GM19043 (cell line): ENCODE data around the gene BPTF.
"Not testable (repeated sequence)": the region's sequence is repeated elsewhere in the genome, so short reads cannot be mapped to it uniquely, and the experiment has no call there.

ENCODE experiments used
- ATAC-seq: cut with Tn5 transposase; IDR thresholded peaks from one replicate; pipeline ENCODE4 v1.9.1; 2021; ENCODE audit warnings: low read depth; ENCODE audit not compliant: unreplicated experiment

Gene BPTF

DNA sequence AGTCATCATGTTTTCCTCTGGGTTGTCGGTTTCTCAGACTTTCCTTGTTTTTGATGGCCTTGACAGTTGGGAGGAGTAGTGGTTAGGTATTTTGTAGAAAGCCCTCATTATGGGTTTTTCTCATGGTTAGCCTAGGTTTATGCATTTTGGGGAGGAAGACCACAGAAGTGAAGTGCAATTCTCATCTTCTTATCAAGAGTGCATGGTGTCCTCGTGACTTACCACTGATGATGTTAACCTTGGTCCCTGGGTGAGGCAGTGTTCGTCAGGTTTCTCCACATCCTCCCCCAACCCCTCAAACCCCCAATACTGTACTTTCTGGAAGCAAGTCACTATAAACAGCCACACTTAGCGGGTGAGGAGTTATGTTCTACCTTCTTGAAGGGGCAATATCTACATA lies 42.3 kb downstream of the BPTF start:
- no peak for ATAC-seq

DNA sequence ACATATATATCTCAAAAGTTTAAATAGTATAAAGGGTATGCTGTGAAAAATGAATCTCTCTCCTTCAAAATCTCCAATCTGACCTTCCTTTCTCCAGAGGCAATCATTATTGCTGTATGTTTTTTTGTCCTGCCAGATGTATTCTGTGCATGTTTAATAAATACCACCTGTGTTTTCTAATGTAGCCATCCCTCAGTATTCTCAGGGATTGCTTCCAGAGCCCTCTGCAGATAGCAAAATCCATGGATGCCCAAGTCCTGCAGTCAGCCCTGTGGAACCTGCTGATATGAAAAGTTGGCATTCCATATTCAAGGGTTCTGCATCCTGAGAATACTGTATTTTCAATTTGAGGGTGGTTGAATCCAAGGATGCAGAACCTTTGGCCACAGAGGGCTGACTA lies 42.9 kb downstream of the BPTF start:
- no peak for ATAC-seq

DNA sequence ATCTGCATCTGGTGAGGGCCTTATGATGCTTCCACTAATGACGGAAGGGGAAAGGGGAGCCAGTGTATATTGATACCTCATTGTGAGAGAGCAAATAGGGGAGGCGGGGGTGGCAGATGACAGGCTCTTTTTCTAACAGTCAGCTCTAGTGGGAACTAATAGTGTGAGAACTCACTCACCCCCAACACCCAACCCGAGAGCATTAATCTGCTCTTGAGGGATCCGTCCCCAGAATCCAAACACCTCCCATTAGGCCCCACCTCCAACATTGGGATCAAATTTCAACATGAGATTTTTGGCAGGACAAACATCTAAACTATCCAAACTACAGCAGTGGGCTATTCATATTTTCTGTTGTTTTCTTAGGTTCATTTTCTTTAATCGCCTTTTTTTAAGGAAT lies 54.4 kb downstream of the BPTF start:
- ATAC-seq: no peak

DNA sequence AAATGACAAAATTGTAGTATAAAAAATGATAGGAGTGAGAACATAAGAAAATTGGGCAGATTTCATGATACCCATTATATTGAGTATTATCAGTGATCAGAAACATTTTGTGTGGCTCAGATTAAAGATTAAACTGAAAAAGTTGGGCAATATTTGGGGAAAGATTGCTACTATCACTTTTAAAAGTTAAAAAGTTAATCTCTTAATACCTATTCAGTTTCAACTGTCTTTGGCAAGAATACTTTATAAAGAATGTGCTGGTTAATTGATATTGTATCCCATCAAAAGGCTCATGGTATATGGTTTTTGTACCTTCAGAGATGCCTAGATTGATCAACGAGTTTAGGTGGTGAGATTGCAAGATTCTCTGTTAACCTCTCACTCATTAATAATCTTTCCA lies 55.8 kb downstream of the BPTF start:
- ATAC-seq: no peak

DNA sequence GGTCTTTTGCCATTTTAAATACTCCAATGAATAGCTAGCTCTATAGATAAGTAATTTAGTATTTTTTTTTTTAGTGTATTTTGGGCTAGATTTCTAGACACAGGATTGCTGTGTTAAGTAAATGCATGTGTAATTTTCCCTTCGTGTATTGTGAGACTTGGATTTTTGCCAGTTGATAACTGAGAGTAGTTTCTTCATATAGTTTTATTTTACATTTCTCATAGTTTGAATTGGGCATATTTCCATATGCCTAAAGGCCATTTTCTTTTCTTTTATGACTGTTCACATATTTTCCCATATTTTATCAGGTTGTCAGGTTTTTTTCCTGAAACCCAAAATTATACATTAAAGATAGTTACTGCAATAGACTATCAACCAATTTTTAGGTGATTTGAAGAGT lies 59.4 kb downstream of the BPTF start:
- ATAC-seq: no peak

DNA sequence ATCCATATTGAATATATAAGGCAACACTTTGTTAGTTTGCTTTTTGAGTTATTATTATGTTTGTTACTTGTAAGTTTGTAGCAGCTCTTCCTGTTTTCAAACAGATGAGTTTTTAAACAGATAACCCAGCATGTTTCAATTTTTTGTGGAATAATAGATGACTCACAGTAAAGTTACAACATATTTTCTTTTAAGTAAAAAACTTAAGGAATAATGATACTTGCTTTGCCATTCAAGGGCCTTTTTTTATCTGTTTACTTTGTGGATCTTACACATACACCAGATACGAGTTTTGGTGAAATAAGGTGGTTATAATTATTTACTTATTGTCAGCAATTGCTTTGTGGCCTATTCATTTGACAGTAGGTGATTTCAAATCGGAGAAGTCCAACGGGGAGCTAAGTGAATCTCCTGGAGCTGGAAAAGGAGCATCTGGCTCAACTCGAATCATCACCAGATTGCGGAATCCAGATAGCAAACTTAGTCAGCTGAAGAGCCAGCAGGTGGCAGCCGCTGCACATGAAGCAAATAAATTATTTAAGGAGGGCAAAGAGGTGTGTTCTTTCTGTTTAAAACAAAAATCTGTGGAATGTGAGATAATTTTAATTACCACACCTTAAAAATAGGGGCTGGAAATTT lies 66.3 kb downstream of the BPTF start:
- ATAC-seq: no peak

DNA sequence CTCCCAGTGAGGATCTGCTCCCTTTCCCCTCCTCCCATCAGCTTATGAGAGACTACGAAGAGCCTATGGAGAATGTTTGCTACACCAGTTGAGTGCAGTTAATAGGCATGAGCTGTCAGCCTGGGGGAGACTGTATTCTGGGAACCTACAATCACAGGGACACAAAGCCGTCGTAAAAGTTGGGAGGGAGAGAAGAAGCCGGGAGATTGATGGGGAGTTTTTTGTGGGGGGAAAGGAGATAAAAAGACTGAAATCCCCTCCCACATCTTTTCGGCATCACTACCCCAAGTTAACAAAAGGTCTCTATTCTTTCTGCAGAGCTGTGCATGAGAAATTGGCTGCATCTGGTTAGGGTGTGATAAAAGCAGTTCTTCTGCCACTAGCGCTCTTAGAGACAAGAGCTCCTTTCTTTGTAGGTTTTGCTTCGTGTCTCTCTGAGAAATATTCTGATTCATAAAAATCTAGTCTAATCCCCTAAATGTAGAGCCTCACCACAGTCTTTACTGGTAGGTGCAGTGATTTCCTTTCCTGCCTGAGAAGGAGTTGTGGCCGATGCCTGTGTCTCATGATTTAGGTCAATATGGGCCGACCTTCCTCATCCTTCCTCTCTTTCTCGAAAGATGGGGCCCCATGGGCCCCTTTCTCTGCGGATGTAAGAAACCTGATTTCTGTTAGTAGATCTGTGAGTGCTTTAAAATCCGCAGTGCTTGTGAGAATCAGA lies 77.4 kb downstream of the BPTF start:
- ATAC-seq: no peak

DNA sequence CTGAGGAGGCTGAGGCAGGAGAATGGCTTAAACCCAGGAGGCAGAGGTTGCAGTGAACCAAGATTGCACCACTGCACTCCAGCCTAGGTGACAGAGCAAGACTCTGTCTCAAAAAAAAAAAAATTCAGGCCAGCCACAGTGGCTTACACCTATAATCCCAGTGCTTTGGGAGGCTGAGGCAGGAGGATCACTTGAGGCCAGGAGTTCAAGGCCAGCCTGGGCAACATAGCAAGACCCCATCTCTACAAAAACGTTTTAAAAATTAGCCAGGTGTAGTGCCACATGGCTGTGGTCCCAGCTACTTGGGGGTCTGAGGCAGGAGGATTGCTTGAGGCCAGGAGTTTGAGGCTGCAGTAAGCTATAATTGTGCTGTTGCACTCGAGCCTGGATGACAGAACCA lies 80.0 kb downstream of the BPTF start:
- ATAC-seq: not testable (repeated sequence)

DNA sequence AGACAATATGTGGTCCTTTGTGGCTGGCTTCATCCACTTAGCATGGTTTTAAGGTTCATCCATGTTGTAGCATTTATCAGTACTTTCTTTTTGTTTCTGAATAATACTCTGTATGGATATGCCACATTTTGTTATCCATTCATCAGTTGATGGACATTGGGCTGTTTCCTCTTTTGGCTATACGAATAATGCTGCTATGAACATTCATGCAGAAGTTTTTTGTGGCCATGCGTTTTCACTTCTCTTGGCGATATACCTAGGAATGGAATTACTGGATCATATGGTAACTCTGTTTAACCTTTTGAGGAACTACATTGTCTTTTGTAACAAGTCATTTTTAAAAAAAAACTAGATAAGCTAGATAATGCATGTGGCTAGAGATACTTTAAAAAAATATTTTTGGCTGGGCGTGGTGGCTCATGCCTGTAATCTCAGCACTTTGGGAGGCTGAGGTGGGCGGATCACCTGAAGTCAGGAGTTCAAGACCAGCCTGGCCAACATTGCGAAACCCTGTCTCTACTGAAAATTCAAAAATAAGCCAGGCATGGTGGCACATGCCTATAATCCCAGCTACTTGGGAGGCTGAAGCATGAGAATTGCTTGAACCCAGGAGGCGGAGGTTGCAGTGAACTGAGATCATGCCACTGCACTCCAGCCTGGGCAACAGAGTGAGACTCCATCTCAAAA lies 85.0 kb downstream of the BPTF start:
- not testable (repeated sequence) for ATAC-seq

DNA sequence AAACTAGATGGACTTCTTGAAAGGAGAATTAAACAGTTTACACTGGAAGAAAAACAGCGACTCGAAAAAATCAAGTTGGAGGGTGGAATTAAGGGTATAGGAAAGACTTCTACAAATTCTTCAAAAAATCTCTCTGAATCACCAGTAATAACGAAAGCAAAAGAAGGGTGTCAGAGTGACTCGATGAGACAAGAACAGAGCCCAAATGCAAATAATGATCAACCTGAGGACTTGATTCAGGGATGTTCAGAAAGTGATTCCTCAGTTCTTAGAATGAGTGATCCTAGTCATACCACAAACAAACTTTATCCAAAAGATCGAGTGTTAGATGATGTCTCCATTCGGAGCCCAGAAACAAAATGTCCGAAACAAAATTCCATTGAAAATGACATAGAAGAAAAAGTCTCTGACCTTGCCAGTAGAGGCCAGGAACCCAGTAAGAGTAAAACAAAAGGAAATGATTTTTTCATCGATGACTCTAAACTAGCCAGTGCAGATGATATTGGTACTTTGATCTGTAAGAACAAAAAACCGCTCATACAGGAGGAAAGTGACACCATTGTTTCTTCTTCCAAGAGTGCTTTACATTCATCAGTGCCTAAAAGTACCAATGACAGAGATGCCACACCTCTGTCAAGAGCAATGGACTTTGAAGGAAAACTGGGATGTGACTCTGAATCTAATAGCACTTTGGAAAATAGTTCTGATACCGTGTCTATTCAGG lies 85.9 kb downstream of the BPTF start:
- no peak for ATAC-seq

DNA sequence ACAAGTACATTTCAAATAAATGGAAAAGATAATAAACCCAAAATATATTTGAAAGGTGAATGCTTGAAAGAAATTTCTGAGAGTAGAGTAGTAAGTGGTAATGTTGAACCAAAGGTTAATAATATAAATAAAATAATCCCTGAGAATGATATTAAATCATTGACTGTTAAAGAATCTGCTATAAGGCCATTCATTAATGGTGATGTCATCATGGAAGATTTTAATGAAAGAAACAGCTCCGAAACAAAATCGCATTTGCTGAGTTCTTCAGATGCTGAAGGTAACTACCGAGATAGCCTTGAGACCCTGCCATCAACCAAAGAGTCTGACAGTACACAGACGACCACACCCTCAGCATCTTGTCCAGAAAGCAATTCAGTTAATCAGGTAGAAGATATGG lies 86.8 kb downstream of the BPTF start:
- no peak for ATAC-seq

DNA sequence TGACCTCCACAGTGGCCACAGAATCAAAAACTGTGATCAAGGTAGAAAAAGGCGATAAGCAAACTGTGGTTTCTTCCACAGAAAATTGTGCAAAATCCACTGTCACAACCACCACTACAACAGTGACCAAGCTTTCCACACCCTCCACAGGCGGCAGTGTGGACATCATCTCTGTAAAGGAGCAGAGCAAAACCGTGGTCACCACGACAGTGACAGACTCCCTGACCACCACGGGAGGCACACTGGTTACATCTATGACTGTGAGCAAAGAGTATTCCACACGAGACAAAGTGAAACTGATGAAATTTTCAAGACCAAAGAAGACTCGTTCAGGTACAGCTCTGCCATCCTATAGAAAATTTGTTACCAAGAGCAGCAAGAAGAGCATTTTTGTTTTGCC lies 87.4 kb downstream of the BPTF start:
- ATAC-seq: no peak

DNA sequence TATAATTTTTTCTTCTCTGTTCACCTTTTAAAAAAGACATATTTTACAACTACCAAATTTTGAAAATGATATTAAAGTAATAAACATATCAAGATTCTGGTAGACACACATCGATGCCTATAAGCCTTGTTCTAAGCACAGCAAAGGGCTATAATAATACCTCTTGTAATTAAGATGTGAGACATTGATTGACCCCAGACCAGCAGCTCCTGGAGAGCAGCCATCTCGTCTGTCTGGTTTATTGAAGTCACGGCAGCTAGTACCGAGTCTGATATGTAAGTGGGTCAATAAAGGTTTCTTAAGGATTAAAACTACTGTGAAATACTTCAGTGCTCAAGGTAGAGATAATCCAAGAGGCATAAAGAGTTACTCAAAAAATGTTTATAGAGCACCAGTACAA lies 94.9 kb downstream of the BPTF start:
- no peak for ATAC-seq

DNA sequence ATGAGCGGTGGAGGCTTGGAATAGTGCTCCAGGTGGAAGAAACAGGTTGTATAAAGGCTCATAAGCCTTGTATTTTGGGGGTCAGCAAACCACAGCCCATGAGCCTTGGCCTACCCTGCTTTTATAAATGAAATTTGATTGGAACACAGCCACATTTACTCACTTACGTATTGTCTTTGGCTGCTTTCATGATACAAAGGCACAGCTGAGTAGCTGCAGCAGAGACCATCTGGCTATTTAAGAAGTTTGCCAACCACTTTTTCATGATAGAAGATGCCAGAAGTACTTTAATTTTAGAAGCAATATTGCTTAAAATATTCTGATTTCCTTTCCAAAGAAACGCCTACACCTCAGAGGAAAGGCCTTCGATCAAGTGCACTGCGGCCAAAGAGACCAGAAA lies 97.2 kb downstream of the BPTF start:
- no peak for ATAC-seq

DNA sequence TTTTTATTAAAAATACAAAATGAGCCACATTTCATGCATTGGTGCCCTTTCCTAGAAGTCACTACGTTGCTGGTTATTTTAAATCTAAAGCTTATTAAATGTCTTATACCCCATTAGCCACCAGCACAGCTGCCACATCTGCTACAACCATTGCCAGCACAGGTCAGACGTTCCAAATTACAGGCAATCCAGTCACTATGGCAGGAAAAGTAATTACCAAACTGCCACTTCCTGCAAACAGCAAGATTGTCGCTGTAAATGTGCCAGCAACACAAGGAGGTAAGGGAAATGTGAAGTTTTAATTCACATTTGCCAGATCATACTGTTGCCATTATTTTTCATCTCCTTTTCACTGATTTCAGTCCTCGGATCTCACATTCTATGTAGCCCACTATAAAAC lies 103.5 kb downstream of the BPTF start:
- not testable (repeated sequence) for ATAC-seq

DNA sequence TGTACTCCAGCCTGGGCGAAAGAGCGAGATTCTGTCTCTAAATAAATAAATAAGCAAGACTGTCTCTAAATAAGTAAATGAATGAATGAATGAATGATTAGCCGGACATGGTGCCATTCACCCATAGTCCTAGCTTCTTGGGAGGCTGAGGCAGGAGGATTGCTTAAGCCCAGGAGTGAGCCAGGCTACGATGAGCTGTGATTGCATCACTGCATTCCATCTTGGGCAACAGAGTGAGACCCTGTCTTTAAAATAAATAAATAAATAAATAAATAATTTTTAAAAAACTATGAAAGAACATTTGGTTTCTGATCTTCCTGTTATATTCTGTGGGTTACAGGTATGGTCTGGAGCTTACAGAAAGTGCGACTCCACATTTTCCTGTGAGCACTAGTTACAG lies 105.9 kb downstream of the BPTF start:
- ATAC-seq: no peak

DNA sequence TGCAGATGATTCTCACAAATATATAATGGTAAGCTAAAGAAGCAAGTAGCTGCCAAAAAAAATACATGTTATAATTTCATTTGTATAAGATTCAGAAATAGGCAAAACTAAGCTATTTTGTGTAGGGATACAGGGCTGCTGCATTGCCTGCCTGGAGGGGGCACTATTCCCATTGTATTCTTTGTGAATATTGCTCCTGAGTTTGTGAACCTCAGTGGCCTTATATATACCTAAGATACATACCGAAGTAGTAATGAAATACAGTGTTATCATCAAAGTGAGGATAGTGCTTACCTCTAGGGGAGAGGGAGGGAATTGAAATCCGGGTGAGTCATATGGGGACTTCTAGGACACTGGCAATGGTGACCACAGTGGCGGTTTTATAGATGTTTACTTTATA lies 117.5 kb downstream of the BPTF start:
- ATAC-seq: no peak

DNA sequence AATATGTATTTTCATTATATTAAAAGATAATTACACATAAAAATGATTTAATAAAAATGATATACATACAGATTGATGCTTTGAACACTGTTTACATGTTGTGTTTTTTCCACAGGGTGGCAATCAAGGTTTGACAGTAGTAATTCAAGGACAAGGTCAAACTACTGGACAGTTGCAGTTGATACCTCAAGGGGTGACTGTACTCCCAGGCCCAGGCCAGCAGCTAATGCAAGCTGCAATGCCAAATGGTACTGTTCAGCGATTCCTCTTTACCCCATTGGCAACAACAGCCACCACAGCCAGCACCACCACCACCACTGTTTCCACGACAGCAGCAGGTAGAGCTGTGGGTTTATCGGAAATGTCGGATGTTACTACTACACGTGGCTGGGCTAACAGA lies 118.7 kb downstream of the BPTF start:
- no peak for ATAC-seq

DNA sequence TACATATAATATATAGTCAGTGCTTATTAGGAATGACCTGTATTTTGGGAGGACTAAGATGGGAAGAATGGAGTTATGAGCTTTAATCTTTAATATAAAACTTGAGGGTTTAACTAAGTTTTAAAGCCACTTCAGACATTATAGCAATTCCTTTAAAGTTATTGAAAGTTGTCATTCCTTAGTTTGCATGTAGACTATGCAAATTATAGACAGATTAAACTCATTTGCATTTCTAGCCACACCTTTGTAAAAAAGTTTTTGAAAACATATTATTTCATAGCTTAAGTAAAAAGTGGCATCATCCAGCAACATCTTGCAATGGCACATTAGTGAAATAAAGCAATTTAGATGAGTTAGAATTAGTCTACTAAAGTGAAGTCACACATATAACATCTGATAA lies 121.2 kb downstream of the BPTF start:
- no peak for ATAC-seq

DNA sequence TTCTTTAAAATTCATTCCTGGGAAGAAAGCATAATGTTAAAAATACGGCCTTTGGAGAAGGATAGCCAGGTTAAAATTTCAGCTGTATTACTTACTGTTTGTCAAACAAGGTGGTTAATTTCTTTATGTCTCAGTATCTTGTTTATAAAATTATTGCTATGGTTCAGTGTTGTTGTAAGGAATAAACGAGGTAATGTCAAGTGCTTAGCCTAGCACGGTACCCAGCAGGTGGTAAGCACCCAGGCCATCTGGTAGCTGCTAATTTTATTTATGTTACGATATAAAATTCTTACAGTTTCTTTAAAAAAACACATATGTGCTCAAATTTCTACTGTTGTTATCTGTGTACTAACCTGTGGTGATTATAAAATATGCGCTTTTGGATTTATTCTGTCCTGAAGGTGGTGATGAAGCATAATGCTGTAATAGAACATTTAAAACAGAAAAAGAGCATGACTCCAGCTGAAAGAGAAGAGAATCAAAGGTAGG lies 122.1 kb downstream of the BPTF start:
- ATAC-seq: no peak

DNA sequence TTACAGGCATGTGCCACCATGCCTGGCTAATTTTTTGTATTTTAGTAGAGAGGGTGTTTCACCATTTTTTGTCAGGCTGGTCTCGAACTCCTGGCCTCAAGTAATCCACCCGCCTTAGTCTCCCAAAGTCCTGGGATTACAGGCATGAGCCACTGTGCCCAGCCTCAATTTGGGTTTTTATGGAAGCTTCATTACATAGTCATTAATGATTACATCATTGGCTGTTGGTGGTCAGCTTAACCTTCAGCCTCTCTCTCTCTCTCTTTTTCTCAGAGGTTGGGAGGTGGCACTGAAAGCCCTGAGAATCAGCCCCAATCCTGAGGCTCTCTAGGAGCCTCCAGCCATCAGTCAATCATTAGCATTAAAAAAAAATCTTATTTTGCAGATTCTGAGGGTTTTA lies 125.6 kb downstream of the BPTF start:
- no peak for ATAC-seq
